MM.1S (cell line): ENCODE results near the gene USP6NL.

Experiments used
- DNase-seq: peaks from one replicate; pipeline ENCODE4 v3.0.0-alpha.2; 2015
- H2AFZ ChIP-seq: fragments of 300-600 bp; sonication (generic); 2 replicates; pipeline ENCODE4 v1.6.0; 2016; ENCODE audit warnings: antibody characterized with exemption, low read length
- H3F3A ChIP-seq: fragments of 300-600 bp; sonication (generic); 2 replicates; pipeline ENCODE4 v1.6.1; 2016; ENCODE audit warnings: mild to moderate bottlenecking, antibody characterized with exemption, low read length, moderate library complexity, mixed read lengths; ENCODE audit not compliant: insufficient read depth
- H3K27ac ChIP-seq: fragments of 300-600 bp; sonication (generic); 2 replicates; pipeline ENCODE4 v1.5.1; 2016; ENCODE audit warnings: mild to moderate bottlenecking, low read length
- H3K27me3 ChIP-seq: fragments of 300-600 bp; sonication (generic); replicated peaks from 2 replicates; pipeline ENCODE4 v1.6.0; 2016; ENCODE audit warnings: low read length; ENCODE audit not compliant: insufficient read depth
- H3K36me3 ChIP-seq: fragments of 300-600 bp; sonication (generic); replicated peaks from 2 replicates; pipeline ENCODE4 v1.6.1; 2016; ENCODE audit warnings: mild to moderate bottlenecking, low read length, mixed read lengths; ENCODE audit not compliant: insufficient read depth
- H3K4me1 ChIP-seq: fragments of 300-600 bp; sonication (generic); 2 replicates; pipeline ENCODE4 v1.6.1; 2016; ENCODE audit warnings: low read length, mixed read lengths
- H3K4me2 ChIP-seq: fragments of 300-600 bp; sonication (generic); 2 replicates; pipeline ENCODE4 v1.6.0; 2016; ENCODE audit warnings: low read depth, low read length
- H3K4me3 ChIP-seq: fragments of 300-600 bp; sonication (generic); 2 replicates; pipeline ENCODE4 v1.5.1; 2016; ENCODE audit warnings: low read length, mixed read lengths
- H3K79me2 ChIP-seq: fragments of 300-600 bp; sonication (generic); 2 replicates; pipeline ENCODE4 v1.6.1; 2016; ENCODE audit warnings: mixed run types, low read length, mixed read lengths
- H3K9ac ChIP-seq: fragments of 300-600 bp; sonication (generic); 2 replicates; pipeline ENCODE4 v1.6.1; 2016; ENCODE audit warnings: low read length, mixed read lengths
- H3K9me2 ChIP-seq: fragments of 300-600 bp; sonication (generic); replicated peaks from 2 replicates; pipeline ENCODE4 v1.6.1; 2016; ENCODE audit warnings: mild to moderate bottlenecking, low read length, mixed read lengths; ENCODE audit not compliant: insufficient read depth
- H3K9me3 ChIP-seq: fragments of 300-600 bp; sonication (generic); replicated peaks from 2 replicates; pipeline ENCODE4 v1.6.1; 2016; ENCODE audit warnings: mild to moderate bottlenecking, low read length, mixed read lengths; ENCODE audit not compliant: insufficient read depth
- H4K20me1 ChIP-seq: fragments of 300-600 bp; sonication (generic); 2 replicates; pipeline ENCODE4 v1.6.1; 2016; ENCODE audit warnings: mild to moderate bottlenecking, low read length, moderate library complexity, mixed read lengths; ENCODE audit not compliant: insufficient read depth
- EZH2 ChIP-seq: fragments of 300-600 bp; sonication (generic); optimal IDR thresholded peaks from 2 replicates; pipeline ENCODE3; 2017; ENCODE audit warnings: low read depth, mild to moderate bottlenecking, antibody characterized with exemption, low read length, mixed read lengths
- EZH2phosphoT487 ChIP-seq: fragments of 300-600 bp; sonication (generic); IDR thresholded peaks from 2 replicates; pipeline ENCODE4 v1.6.1; 2018; ENCODE audit warnings: antibody characterized with exemption, low read length
- TF ChIP-seq, protein P1 (sequence below): fragments of 300-600 bp; sonication (generic); IDR thresholded peaks from 2 replicates; pipeline ENCODE4 v1.5.1; 2016; ENCODE audit warnings: antibody characterized with exemption, low read length, mixed read lengths

The USP6NL gene

DNA sequence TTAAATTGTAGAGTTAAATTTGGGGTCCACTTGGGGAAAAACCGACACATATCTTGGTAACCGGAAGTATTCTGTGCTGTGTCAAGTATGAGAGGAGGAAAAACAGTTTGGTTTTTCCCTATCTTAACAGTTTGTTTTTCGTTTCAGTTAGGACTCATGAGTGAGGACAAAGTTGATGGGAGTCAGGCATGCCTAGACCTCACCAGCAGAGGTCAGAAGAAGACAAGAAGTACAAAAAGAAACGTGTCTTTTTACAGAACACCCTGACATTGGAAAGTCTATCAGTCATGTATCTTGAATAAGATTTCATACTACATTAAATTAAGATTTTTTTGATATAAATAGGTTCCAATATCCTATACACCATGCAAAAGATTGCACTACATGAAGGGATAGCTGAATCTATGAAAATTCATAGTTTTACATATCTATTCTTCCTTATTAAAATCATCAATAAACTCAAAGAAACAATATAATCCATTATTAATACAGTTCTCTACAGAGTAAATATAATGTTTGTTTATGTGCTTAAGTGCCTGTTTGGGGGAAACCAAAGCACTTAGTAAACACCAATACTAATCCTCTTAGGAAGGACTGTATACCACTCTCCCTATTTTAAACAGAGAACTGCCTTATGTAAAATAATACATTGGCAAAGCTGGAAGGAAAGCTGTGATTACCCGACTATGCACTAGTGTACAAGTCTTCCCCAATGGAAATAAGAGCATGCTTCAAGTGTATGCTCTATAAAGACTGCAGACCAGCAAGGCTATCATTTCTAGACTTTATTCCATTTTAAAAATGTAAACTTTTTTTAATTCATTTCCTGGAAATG, 95.6 kb downstream of the USP6NL start:
- peak; percentile 76 for DNase-seq
- Histone ChIP-seq H3K9me3 (no peaks in the 10 kb centered on the region), H3K4me2 (peak overlapping the region; percentile 41; the same call in 1 of the 2 replicates), H3K27ac (no peak overlapping the region), H3K9me2 (no peaks in the 10 kb centered on the region), H3K27me3 (no peaks in the 10 kb centered on the region), H3F3A (peaks cover 9% of the 10 kb centered on the region; the same call in 1 of the 2 replicates), H3K4me3 (no peak overlapping the region), H2AFZ (no peak overlapping the region), H3K4me1 (peaks cover 18% of the 10 kb centered on the region), H4K20me1 (no peaks in the 10 kb centered on the region), H3K9ac (no peak overlapping the region), H3K36me3 (no peaks in the 10 kb centered on the region), H3K79me2 (no peaks in the 10 kb centered on the region)
- no peak for TF ChIP-seq EZH2phosphoT487
- TF ChIP-seq, protein P1, sequence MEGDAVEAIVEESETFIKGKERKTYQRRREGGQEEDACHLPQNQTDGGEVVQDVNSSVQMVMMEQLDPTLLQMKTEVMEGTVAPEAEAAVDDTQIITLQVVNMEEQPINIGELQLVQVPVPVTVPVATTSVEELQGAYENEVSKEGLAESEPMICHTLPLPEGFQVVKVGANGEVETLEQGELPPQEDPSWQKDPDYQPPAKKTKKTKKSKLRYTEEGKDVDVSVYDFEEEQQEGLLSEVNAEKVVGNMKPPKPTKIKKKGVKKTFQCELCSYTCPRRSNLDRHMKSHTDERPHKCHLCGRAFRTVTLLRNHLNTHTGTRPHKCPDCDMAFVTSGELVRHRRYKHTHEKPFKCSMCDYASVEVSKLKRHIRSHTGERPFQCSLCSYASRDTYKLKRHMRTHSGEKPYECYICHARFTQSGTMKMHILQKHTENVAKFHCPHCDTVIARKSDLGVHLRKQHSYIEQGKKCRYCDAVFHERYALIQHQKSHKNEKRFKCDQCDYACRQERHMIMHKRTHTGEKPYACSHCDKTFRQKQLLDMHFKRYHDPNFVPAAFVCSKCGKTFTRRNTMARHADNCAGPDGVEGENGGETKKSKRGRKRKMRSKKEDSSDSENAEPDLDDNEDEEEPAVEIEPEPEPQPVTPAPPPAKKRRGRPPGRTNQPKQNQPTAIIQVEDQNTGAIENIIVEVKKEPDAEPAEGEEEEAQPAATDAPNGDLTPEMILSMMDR, result peak; percentile 90

DNA sequence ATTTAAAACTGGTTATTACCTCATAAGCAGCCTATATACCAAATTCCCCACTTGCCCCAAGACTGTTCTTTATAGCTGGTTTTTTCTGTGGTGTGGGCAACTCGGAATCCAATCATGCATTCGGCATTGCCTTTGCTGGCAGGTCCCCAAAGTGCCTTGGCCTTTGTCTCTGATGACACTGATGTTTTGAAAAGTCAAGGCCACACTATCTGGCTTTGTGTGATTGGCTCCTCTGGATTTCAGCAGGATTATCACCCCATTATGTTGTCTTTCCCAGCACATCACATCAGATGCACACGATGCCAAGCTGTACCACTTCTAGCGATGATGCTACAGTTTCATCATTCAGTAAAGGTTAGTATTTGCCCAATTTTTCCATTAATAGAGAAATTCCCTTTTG, 97.7 kb downstream of the USP6NL start:
- Histone ChIP-seq H3K27ac (no peak overlapping the region), H4K20me1 (no peaks in the 10 kb centered on the region), H3K4me2 (no peak overlapping the region), H3K9ac (no peak overlapping the region), H3K9me3 (no peaks in the 10 kb centered on the region), H3K36me3 (no peaks in the 10 kb centered on the region), H3K27me3 (no peaks in the 10 kb centered on the region), H3K9me2 (no peaks in the 10 kb centered on the region), H3K4me3 (no peak overlapping the region), H3K79me2 (no peaks in the 10 kb centered on the region), H3F3A (peaks cover 9% of the 10 kb centered on the region; the same call in 1 of the 2 replicates), H2AFZ (no peak overlapping the region), H3K4me1 (peaks cover 18% of the 10 kb centered on the region)
- TF ChIP-seq, protein P1, result no peak
- no peak for TF ChIP-seq EZH2phosphoT487
- no peak for TF ChIP-seq EZH2
- no peak for DNase-seq

DNA sequence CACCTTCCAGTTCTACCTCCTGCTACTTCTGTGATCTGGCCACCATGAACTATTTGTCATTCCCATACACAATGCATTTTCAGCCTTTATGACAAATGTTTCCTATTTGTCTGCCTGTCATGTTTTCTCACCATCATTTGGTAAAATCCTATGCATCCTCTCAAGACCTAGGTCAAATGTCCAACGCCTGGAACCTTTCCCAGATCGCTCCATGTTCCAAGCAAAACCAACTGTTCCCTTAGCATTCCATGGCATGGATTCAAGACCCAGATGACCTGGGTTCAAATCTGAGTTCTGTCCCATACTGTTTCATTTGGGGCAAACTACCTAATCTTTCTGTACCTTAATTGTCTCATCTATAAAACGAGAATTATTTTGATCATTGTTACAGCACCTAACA, 98.9 kb downstream of the USP6NL start:
- Histone ChIP-seq H3K36me3 (no peaks in the 10 kb centered on the region), H3K9me2 (no peaks in the 10 kb centered on the region), H3K27me3 (no peaks in the 10 kb centered on the region), H4K20me1 (no peaks in the 10 kb centered on the region), H3F3A (peaks cover 9% of the 10 kb centered on the region; the same call in 1 of the 2 replicates), H3K4me3 (no peak overlapping the region), H3K79me2 (no peaks in the 10 kb centered on the region), H3K4me1 (peaks cover 18% of the 10 kb centered on the region), H2AFZ (no peak overlapping the region), H3K9ac (no peak overlapping the region), H3K4me2 (no peak overlapping the region), H3K9me3 (no peaks in the 10 kb centered on the region), H3K27ac (no peak overlapping the region)
- TF ChIP-seq, protein P1, result no peak
- TF ChIP-seq EZH2phosphoT487 (no peak), EZH2 (no peak)
- no peak for DNase-seq
